ENCODE data around the gene ACTR1A.
"Not testable (repeated sequence)": the region's sequence is repeated elsewhere in the genome, so short reads cannot be mapped to it uniquely, and the experiment has no call there.

- TF ChIP-seq POLR2A, CTCF (IDR thresholded peaks at IDR 0.05): not testable (repeated sequence)
Observed at GRCh38 chr10:102454662-102455487, 47.6 kb downstream of the ACTR1A start.
